GM23338 (cell line): ENCODE results near the gene SPATA45.

Experiments
- CREB1 ChIP-seq: fragments of 250-450 bp; sonication (Bioruptor Pico); IDR thresholded peaks from 2 replicates; pipeline ENCODE4 v1.5.0; 2020; ENCODE audit warnings: low read depth, mild to moderate bottlenecking, moderate library complexity
- CTCF ChIP-seq, 2 experiments: fragments of 200-600 bp in 1 of 2; sonication (generic) in 1 of 2; conservative IDR thresholded peaks; 2 replicates each; pipeline versions ENCODE4 v1.5.1 to v1.6.1; 2016 to 2017; ENCODE audit warnings: antibody characterized with exemption in 2 of 2, low read depth in 2 of 2, mild to moderate bottlenecking in 2 of 2, moderate library complexity in 1 of 2
- EZH2 ChIP-seq: fragments of 200-600 bp; sonication (generic); IDR thresholded peaks from one replicate; pipeline ENCODE4 v1.8.0; 2017; ENCODE audit warnings: antibody characterized with exemption, mild to moderate bottlenecking, low read depth; ENCODE audit not compliant: unreplicated experiment
- EZH2phosphoT487 ChIP-seq: fragments of 200-600 bp; sonication (generic); IDR thresholded peaks from one replicate; pipeline ENCODE4 v1.8.1; 2018; ENCODE audit warnings: antibody characterized with exemption; ENCODE audit not compliant: unreplicated experiment
- POLR2AphosphoS5 ChIP-seq: IDR thresholded peaks from 2 replicates; pipeline ENCODE4 v1.6.1; 2016; ENCODE audit warnings: antibody characterized with exemption, low read depth
- REST ChIP-seq: IDR thresholded peaks from one replicate; pipeline ENCODE4 v1.6.1; 2018; ENCODE audit warnings: antibody characterized with exemption; ENCODE audit not compliant: unreplicated experiment

GRCh38 chr1:212878418-212878817 is 31.0 kb upstream of the SPATA45 start:
- TF ChIP-seq REST: no peak
- TF ChIP-seq CTCF (conservative IDR thresholded peaks at IDR 0.05; ENCODE audit: low read depth in 2 of 2): no peak
- TF ChIP-seq POLR2AphosphoS5: no peak
- TF ChIP-seq EZH2phosphoT487: no peak
- TF ChIP-seq EZH2: no peak
- no peak for TF ChIP-seq CREB1 (CRISPR knock-in tag)
